NCI-H1436 treated with DMSO at 0.1 percent for 48 hours (cell line): ENCODE data around the gene TTBK1.
A peak's percentile ranks its signal among the peaks of the same experiment; 100 is the strongest.

ENCODE experiments used
- DNase-seq: peaks from one replicate; lab custom pipeline; 2025; lab: John Stamatoyannopoulos, UW

The TTBK1 gene

DNA sequence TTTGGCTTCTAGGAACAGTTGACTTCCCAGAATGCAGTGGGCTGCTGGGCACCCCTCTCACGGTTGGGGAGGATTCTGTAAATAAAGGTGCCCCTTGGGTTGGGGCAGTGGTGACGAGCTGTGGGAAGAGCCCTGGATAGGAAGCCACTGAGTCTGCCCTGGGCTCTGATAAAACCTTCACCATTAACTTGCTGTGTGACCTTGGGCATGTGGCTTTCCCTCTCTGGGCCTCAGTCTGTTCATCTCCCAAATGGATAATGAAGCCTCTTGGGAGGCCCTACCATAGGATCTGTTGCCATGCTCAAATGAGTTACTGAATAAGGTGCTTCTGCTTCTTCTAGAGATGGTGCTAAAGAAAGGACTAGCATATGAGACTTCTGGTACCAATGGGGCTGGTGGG lies 61.6 kb downstream of the TTBK1 start:
- DNase-seq, result no peak

DNA sequence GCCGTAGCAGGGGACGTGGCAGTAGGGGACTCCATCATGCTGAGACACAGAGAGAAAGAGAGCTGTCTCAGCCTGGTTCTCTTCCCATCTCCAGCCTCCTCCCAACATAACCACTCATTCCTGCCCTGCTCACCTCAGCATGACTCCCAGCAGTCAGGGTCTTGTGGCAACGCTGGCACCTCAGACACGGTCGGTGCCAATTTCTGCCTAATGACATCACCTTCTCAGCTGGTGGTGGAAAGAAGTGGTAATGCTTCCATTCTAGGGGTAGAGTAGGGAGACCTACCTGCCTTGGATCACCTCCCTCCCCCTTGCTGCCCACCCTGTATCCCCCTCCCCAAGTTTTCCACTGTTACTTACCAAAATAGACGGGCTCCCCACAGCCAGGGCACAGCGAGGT lies 62.8 kb downstream of the TTBK1 start:
- no peak for DNase-seq

DNA sequence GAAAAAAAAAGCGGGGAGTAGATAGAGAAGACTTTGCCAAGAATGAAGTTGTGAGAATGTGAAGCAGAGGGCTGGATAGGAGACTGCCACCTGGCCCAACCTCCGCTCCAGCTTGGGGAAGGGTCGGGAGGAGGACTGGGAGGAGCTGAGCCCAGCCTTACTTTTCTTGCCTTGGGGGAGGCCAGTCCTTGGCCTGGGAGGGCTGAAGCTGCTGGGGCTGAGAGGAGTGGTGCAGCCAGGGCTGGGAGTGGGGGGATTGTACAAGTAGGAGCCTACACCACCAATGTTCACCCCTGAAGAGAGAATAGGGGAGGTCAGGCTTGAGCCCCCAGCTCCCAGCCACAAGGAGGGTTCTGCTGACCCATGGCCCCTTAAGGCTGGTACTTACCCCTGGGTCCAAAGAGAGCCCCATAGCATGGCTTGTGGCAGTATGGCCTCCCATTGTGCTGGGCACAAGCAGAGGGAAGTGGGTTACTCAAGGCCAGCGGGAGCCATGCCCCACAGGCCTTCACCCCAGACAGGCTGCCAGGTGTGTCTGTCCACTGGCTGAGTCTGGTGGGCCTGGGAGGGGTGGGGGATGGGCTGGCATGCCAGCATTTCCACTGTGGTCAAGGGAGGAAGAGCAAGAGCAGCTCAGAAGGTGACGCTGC lies 64.3 kb downstream of the TTBK1 start:
- no peak for DNase-seq

DNA sequence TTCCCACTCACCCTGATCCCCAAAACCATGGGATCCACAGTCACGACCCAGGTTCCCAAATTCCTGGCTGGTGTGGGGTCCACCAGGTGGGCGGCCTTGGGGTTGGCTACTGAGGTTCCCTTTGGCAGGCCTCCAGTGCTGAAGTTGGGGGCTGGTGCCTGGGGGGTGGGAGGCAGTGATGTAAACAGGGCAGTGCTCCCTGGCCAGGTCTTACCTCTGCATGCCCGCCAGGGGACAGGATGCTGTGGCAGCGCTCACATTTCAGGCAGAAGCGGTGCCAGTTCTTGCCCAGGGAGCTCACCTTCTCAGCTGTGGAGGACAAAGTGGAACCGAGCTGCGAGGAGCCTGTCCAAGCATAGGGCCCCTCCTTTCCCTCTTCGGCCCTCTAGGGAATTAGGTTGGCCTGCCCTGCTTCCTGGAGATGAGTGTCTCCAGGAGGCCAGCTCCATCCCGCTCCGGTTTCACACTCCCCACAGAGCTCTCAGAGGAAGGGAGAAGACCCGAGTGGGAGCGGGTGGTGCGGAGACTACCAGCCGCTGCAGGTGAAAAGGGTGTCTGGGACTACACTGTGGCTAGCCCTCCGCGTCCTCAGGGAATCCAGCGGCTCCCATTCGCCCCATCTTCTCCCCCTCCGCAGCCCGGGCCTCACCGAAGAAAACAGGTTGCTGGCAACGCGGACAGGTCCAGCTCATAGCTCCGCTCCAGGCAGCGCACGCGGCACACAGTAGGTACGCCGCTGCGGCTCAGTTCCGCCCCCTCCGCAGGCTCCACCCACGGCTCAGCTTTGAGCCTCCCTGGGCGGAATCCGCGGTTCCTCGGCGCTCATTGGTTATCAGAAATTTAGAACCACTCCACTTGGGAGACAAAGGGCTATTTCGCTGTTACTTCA lies 65.1 kb downstream of the TTBK1 start, which contains the start of gene CRIP3:
Gene CRIP3 (minus strand): TSS at position 726 of the 889 bp plus-strand sequence. CDS start 34 bp downstream, at position 692.
- peak; percentile 17 for DNase-seq

DNA sequence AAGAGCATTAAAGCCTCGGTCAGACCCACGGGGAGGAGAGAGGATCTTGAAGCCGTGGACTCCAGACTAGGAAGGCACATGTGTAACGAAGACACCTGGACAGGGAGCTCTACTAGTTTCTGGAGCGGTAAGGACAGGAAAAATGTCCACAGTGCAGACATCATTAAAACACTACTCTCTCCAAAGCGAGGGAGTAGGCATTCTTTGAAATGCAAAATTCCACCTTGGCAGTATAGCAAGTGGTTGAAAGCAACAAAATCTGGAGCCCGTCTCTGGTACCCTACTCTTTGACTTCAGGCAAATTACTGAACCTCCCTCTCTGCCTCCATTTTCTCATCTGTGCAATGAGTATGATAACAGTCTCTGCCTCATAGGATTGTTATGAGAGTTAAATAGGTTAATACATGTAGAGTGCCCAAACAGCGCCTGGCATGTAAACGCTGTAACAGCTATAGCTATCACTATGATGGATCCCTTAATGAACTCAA lies 65.8 kb downstream of the TTBK1 start:
- no peak for DNase-seq

DNA sequence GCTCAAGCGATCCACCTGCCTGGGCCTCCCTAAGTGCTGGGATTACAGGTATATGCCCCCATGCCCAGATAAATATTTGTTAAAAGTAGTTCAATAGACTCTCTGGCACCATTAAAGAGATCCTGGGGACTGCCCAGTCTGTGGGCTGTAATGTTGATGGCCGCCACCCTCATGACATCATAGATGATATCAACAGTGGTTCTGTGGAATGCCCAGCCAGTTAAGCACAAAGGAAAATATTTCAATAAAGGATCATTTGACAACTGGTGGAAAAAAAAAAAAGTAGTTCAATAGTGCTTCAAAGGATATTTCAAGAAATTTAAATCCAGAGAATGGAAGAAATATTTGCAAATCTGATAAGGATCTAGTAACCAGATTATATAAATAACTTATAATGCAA lies 66.9 kb downstream of the TTBK1 start:
- no peak for DNase-seq

DNA sequence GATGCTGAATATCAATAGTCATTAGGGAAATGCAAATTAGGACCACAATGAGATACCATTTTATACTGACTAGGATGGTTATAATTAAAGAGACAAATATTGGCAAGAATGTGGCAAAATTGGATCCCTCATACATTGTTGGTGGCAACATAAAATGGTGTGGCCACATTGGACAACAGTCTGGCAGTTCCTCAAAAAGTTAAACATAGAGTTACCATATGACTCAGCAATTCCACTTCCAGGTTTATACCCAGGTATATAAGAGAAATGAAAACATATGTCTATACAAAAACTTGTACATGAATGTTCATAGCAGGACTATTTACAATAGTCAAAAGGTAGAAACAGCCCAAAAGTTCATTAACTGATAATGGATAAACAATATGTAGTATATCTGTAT lies 67.3 kb downstream of the TTBK1 start:
- no peak for DNase-seq

DNA sequence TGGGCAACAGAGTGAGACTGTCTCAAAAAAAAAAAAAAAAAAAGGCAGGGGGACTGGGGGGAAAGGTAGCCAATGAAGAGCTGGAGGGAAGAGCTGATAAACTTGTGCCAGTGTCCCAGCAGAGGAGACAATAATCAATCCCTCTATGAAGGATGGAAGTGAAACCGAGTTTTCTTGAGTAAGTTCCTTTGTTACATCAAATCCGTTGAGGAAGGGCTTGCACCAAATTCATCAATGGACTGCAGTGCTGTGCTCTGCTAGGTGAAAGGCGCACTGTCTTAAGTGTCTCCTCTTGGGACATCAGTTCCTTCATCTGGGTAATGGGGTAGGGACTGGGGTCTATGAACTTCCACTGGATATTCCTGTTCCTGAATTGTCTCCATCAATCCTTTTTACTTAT lies 68.4 kb downstream of the TTBK1 start:
- DNase-seq, result no peak

DNA sequence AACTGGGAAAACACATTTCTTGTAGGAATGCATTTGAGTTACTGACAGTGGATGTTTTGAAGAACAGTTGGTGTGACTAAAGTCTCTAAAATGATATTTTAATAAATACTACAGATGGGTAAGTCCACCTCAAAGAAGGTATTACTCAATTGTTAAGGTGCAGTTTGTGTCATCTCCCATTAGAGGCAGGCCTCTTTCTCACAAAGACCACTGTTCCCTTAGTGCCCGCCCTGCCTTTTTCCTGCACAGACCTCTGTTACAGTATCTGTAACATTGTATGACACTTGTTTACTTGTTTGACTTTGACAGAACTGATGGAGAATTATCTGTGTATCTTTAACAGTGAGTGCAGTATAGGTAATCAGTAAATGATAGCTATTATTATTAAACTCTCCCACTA lies 70.5 kb downstream of the TTBK1 start:
- no peak for DNase-seq

DNA sequence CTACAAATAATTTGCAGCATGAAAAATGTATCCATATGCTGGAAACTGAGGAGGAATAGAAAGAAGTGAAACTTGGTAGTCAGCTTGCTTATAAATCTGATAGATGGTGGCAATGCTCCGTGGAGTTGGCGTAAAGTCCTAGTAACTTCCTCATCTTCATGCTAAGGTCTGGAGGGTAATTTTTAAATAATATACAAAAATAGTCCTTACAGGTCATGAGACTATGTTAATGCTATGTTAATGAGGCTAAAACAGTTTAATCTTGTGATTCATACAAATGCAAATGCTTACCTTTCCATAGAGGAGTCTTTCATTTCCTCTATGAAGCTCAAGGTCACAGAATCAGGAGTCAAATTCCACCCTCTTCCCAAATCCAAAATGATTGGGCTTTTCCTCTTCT lies 74.7 kb downstream of the TTBK1 start:
- no peak for DNase-seq

DNA sequence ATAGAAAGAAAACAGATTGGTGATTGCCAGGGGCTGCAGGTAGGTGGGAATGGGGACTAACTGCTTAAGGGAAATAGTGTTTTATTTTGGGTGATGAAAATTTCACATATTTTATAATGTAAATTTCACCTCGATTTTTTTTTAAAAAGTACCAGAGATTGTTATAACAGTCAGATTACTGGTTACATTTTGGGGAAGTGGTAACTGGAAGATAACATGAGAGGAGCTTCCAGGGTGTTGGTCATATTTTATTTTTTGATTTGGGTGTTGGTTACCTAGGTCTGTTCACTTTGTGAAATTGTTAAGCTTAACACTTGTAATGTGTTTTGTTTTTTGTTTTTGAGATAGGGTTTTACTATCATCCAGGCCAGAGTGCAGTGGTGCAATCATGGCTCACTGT lies 82.6 kb downstream of the TTBK1 start:
- no peak for DNase-seq

DNA sequence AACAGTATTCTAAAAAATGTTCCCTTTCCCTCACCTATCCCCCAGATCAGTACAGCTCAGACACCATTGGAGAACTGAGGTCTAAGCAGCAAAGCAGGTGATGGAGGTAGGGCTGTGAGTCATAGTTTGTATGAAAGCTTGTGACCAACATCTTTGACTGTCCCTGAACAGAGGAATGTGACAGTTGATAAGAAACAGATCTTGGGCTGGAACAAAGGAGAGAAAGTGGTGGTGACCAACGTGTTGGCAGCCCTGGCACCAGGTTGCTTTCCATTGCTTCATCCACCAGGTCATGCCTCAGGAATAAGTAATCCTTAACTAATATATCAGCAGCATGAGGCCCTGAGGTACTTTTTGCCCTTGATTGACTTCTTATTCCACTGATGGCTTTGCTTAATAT lies 85.2 kb downstream of the TTBK1 start:
- DNase-seq, result no peak

DNA sequence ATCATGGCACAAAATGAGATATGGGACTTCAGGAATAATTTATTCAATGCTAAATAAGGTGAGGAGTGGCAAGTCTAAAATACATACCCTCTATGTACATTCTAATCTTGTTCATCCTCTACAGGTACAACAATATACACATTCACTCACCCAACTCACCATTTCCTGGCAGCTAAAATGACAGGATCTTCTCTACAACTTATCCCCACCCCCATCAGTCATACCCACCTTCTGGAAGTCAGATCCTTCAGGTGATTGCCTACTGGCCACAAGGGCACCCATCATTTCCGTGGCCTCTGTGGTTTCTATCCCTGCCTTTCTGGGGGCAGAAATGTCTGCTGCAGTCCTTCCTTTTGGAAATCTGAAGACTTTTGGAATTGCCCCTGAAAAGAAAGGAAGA lies 88.2 kb downstream of the TTBK1 start:
- no peak for DNase-seq

DNA sequence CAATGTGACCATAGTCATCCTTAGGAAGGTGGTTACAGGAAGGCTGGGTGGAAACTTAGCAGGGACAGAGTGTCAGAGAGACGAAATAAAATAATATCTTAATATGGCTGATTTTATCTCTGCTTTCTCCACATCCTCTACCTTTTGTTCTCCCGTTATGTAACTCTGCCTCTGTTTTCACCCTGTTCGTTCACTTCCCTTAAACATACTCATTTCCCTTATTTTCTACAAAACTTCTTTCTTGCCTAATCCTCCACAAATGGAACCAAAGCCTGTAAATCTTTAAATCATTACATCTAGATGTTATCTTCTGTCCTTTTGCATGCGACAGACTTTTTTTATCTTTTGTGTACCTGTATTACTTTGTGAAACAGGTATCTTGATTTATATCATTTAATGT lies 88.6 kb downstream of the TTBK1 start:
- no peak for DNase-seq

DNA sequence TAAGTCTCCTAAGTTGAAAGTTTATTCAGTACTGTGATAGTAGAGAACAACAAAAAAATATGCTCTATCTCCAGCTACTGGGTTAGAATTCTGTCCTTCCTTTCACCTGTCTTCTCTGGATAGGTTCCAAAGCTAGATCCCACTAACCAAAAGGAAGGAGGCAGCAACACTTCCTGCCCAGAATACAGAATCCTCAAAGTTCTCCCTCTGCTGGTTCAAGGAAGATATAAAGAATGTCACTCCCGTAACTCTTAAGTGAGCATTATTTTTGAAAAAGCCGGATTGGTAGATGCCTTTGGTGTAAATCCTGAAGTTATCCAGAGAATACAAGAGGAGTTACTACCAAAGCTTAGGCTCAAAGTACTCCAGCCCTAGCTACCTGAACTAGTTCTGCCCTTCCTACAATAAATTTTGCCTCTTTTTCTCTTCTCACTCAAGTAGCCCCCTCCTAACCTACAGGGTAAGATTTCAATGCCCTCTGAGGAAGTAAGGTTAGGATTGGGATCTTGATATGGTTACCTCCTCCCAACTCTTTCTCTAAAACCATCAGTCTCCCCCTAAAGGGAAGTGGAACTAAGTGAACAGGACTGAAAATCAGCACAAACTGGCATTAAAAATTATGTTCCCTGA lies 91.3 kb downstream of the TTBK1 start:
- DNase-seq, result no peak

DNA sequence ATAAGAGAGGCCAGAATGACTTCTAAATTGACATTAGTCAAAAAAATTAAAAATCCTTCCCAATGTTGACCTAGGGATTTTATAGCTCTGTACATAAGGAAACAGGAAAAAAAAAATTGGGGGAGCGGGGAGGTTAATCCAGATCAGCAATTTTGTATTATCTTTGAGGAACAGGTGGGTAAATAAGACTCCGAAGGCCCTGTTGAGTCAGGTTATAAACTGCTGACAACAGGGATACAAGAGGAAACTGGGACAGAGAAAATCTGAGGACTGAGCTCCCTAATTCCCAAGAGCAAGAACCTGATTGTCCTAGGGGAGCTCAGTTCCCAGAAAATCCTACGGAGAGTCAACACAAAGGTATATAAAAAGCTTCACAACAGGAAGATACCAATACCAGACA lies 92.2 kb downstream of the TTBK1 start:
- DNase-seq, result no peak

DNA sequence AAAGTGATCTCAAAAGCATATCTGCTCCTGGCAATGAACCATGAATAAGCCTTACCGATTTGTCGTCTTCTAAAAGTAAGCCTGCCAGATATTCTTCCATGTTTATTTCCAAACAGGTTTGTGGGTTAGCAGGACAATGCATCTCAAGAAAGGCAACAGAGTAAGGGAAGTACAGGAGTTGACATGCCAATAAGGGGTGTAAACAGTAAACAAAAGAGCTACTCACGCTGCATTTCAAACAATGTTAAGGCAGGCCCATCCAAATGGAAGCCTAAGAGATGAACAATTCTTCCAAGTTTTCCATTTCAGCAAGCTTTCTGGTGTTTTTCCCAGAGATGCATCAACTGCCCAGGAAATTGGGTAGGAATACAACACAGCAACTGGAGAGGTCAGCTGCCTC lies 93.1 kb downstream of the TTBK1 start:
- DNase-seq, result no peak
